B cell (primary cell): ENCODE data around the gene RNF141.

Experiments used
- EZH2 ChIP-seq: IDR thresholded peaks from 2 replicates; pipeline ENCODE4 v1.6.1; 2012; ENCODE audit warnings: borderline replicate concordance, low read depth, mild to moderate bottlenecking, moderate library complexity, low read length; ENCODE audit not compliant: insufficient read depth, poor library complexity, severe bottlenecking
- TF ChIP-seq, protein P1 (sequence below): fragments of 200-600 bp; IDR thresholded peaks from one replicate; pipeline ENCODE4 v1.8.0; 2022; ENCODE audit warnings: antibody characterized with exemption, mild to moderate bottlenecking

GRCh38 chr11:10488121-10488933 lies 52.7 kb downstream of the RNF141 start:
- TF ChIP-seq, protein P1, sequence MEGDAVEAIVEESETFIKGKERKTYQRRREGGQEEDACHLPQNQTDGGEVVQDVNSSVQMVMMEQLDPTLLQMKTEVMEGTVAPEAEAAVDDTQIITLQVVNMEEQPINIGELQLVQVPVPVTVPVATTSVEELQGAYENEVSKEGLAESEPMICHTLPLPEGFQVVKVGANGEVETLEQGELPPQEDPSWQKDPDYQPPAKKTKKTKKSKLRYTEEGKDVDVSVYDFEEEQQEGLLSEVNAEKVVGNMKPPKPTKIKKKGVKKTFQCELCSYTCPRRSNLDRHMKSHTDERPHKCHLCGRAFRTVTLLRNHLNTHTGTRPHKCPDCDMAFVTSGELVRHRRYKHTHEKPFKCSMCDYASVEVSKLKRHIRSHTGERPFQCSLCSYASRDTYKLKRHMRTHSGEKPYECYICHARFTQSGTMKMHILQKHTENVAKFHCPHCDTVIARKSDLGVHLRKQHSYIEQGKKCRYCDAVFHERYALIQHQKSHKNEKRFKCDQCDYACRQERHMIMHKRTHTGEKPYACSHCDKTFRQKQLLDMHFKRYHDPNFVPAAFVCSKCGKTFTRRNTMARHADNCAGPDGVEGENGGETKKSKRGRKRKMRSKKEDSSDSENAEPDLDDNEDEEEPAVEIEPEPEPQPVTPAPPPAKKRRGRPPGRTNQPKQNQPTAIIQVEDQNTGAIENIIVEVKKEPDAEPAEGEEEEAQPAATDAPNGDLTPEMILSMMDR: no peak
- TF ChIP-seq EZH2: no peak
